ENCODE measurements around the gene DCAF10.
"Not testable (repeated sequence)": the region's sequence is repeated elsewhere in the genome, so short reads cannot be mapped to it uniquely, and the experiment has no call there.

The DCAF10 gene

DNA sequence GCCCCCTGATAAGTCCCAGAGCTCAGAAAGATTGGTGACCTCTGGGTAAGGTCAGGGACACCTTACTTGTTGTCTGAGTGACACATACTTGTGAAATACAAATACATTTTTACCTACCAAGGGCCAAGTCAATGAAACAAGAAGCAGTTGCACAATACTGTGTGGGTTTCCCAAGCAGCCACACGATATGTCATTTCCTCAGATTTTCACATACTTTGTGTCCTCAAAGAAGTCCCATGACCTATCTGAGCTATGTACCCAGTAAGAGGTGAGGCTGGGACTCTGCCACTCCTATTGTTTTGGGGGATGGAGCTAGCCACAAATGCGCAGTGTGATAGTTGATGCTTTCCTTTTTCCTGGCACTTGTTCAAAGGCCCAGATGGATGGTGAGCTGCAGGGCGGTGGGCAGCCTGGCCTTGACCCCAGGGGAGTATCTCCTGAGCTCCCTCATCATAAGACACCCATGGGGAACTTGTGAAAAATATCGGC lies 108.1 kb downstream of the DCAF10 start:
- DNase-seq (ENCODE audit: low read depth in 2 of 2): no peak

DNA sequence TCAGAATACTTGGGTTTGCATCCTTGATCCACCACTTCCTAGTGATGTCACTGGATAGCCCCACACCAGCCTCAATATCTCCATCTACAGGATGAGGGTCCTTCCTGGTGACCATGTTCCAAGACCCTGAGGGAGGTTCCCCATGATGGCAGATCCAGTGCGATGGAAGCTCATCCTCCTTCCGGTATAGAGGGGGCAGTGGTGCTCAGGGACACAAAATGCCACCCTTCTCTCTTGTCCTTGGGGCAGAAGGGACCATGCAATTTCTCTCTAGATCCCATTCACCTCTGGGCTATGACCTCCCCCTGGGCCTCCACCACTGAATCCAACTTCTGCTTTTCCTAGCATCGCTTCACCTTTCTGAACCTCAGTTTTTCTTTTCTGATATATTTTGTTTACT lies 108.7 kb downstream of the DCAF10 start:
- DNase-seq (ENCODE audit: low read depth in 2 of 2): no peak

DNA sequence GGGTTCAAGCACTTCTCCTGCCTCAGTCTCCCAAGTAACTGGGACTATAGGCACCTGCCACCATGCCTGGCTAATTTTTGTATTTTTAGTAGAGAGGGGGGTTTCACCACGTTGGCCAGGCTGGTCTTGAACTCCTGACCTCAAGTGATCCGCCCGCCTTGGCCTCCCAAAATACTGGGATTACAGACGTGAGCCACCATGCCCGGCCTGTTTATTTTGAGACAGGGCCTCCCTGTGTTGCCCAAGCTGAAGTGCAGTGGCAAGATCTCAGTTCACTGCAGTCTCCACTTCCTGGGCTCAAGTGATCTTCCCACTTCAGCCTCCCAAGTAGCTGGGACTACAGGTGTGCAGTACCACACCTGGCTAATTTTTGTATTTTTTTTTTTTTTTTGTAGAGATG lies 109.2 kb downstream of the DCAF10 start:
- not testable (repeated sequence) for DNase-seq (ENCODE audit: low read depth in 2 of 2)

DNA sequence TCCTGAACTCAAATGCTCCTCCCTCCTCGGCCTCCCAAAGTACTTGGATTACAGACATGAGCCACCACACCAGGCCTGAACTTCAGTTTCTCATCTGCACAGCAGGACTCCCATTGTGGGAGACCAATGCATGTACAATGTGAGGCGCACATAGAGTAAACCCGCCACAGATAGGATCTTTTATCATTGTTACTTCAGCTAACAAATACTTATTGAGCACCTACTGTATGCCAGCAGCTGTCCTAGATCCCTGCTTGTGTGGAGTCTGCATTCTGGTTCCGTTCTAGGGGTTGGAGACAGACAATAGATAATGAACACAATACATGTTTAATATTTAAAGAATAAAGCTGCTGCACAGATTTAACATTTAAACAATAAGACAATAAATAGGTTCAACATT lies 109.7 kb downstream of the DCAF10 start:
- DNase-seq (ENCODE audit: low read depth in 2 of 2): no peak

DNA sequence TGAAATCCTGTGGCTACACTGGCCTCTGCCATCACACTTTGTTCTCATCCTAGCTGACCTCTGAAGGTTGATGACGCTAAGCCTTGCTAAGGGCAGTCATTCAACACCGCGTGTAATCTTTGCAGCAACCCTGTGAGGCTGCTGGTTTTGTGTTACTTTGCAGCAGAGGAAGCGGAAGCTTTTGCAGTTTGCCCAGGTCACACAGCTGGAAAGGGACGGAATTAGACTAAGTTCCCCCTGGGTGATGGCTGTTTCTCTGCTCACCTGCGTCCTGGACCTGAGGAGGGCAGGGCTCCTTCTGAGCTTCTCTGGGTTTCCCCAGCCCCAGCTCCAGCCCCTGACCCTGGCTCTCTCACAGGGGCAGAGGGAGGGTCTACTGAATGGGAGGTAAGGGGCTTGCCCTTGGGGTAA lies 110.7 kb downstream of the DCAF10 start:
- DNase-seq (ENCODE audit: low read depth in 2 of 2): no peak

DNA sequence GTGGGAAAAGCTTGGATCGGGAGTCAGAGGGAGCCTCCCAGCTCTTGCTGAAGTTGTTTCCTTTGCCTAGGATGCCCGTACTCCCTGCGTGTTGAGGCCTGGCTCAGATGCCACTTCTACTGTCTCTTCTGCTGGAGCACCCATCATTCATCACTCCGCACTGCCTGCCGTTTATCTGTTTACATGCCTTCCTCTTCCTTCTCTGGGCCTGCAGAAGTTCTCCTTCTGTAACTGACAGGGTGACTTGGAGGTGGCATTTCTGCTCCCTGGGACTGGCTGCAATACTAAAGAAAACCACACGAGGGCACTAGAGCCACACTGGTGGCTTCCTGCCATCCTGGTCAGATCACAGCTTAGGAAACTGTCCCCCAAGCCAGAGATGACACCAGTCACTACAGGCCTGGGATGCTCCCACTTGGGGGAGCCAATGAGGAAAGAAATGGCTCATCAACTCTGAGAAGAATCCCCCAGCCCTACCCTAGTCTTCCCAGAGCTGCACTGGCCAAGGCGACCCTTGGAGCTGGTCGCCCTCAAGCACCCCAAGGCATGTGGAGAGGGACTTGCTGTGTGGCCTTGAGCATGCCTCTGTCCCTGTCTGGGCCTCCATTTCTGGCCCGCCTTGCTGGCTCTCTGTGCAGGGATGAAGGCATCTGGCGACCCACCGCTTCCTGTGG lies 113.0 kb downstream of the DCAF10 start:
- DNase-seq (ENCODE audit: low read depth in 2 of 2): no peak

DNA sequence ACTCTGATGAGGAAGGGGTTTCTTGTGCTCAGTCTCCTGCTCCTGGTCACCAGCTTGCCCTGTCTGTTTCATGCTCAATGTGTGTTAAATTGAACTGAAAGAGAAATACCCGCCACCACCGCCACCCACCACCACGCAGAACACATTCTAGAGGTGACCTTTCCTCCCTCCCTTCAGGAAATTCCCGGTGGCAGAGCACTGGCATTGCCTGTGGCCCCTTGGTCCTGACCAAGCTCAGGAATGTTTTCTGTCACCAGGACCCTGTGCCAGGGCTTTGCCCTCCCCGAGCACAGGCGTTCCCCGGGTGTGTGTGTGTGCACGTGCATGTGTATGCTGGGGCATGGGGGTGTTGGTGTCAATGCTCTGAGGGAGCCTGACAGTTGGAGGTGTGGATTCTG lies 113.6 kb downstream of the DCAF10 start:
- DNase-seq (ENCODE audit: low read depth in 2 of 2): no peak

DNA sequence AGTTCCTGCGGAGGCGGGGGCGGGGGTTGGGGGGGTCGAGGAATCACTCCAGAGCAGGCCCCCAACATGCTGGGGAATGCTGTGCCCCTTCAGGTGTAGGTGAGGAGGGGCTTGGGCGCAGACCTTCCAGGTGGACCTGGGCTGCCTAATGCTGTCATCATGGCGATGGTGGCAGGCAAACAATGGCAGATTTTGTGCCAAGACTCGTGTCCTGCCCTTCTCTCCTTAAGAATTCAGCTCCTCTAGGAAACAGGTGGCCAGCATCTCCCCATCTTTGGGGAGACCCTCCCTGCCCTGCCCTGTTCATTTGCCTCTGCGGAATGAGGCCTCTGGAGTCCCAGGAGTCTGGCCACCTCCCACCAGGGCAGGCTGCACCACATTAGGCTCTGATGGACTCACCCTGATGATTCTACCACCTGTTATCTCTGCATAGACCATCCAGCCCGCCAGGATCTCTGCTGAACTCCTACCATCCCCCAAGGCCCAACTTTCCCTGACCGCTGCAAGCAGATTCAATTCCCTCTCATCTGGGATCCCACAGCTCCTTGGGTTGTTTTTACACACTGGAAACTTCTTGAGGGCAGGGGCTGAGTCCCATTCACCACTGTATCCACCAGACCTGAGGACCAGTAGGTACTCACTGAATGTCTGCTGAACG lies 114.2 kb downstream of the DCAF10 start:
- DNase-seq (ENCODE audit: low read depth in 2 of 2): no peak

DNA sequence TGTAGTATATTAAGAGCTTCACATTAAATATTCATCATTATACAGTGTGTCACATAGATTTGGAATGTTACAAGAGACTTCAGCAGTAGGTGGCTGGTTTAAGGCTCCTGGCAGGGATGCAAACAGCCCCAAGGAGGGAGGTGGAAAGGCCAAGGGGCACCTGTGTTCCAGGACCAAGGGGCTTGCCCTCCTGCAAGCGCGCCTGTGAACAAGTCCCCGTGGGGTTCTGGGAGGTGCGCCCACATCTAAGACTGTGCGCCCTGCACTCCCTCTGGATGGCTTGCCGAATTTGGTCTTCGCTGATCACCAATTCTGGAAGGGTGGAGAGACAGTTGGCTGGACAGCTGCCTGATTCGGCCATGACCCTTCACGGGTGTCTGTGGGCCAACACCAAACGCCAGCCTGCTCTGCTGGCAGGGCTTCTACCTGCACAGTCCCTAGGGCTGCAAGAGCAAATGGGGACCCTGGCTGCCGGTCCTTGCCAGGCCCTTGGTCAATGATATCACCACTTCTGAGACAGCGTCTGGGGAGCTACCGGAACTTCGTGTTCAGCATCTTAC lies 115.4 kb downstream of the DCAF10 start:
- no peak for DNase-seq (ENCODE audit: low read depth in 2 of 2)

DNA sequence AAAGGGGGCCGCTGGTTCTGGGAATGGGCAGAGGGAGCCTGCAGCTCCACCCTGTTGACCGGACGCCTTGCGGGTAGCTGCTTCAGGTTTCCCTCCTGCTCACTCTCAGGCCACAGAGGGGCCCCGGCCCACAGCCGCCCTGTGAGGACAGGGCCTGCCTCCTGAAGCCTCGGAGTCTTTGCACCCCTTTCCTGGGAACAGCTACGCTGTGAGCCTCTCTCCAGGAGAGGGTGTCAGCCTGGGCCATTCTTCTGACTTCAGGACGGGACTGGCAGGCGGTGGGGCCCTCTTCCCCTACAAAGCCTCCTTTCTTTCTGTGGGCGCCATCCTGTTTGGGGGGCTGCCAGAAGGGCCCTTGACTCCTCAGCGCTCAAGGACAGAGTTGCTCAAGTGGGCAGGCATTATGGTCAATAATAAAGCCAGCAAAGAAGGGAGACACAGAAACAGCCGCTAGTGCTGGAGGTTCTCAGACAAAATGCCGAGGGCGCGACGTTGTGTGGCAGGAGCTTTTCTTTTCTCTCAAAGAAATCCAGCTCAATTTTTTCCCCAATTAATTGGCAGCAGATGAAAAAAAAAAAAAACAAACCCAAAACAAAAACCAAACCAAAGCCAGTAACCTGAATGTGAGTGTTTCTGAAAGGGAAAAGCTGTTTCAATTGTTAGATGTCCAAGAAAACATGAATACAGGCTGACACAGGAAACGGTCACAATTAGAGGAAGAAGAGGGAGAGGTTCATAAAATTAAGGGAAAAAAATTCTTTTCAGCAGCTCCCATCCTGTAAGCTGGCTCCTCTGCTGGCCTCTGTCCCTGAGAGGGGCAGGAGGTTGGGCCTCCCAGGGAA lies 116.1 kb downstream of the DCAF10 start:
- DNase-seq (ENCODE audit: low read depth in 2 of 2): no peak
